Measurements from ENCODE around the gene HES7.

- TF ChIP-seq POLR2A (IDR thresholded peaks at IDR 0.05) (no peak), EP300 (IDR thresholded peaks at IDR 0.05) (no peak)
- TF ChIP-seq, protein P1, sequence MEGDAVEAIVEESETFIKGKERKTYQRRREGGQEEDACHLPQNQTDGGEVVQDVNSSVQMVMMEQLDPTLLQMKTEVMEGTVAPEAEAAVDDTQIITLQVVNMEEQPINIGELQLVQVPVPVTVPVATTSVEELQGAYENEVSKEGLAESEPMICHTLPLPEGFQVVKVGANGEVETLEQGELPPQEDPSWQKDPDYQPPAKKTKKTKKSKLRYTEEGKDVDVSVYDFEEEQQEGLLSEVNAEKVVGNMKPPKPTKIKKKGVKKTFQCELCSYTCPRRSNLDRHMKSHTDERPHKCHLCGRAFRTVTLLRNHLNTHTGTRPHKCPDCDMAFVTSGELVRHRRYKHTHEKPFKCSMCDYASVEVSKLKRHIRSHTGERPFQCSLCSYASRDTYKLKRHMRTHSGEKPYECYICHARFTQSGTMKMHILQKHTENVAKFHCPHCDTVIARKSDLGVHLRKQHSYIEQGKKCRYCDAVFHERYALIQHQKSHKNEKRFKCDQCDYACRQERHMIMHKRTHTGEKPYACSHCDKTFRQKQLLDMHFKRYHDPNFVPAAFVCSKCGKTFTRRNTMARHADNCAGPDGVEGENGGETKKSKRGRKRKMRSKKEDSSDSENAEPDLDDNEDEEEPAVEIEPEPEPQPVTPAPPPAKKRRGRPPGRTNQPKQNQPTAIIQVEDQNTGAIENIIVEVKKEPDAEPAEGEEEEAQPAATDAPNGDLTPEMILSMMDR (IDR thresholded peaks at IDR 0.05): no peak
These were observed 28.5 kb downstream of the HES7 start for GRCh38 chr17:8095361-8095760.
